Neural cell (in vitro differentiated cells): Measurements from ENCODE around the gene TBCK. TPM values are rescaled to one million over a fixed set of nuclear protein-coding genes. Genes with fewer than 3 reads are reported as not detected.

Source experiments
- H2AFZ ChIP-seq: fragments of 200-600, 300-800 bp; sonication (generic), shearing (Covaris generic); 2 replicates; pipeline ENCODE4 v1.6.0; 2014; ENCODE audit warnings: low read depth, mild to moderate bottlenecking, antibody characterized with exemption, low read length, moderate library complexity
- H3F3A ChIP-seq: fragments of 200-600 bp; shearing (Covaris generic); 2 replicates; pipeline ENCODE4 v1.6.1; 2016; ENCODE audit warnings: mild to moderate bottlenecking, moderate library complexity, mixed read lengths, antibody characterized with exemption, low read length; ENCODE audit not compliant: insufficient read depth, poor library complexity, severe bottlenecking
- H3K27ac ChIP-seq: fragments of 200-600, 300-800 bp; sonication (generic), shearing (Covaris generic); 2 replicates; pipeline ENCODE4 v1.5.1; 2014; ENCODE audit warnings: mild to moderate bottlenecking, low read length, moderate library complexity
- H3K27me3 ChIP-seq: fragments of 300-800, 200-600 bp; sonication (generic), shearing (Covaris generic); 2 replicates; pipeline ENCODE4 v1.6.0; 2014; ENCODE audit warnings: mild to moderate bottlenecking, low read depth, low read length, moderate library complexity; ENCODE audit not compliant: insufficient read depth
- H3K36me3 ChIP-seq: fragments of 300-800, 200-600 bp; sonication (generic), shearing (Covaris generic); 2 replicates; pipeline ENCODE4 v1.5.1; 2014; ENCODE audit warnings: mild to moderate bottlenecking, antibody characterized with exemption, low read length, moderate library complexity; ENCODE audit not compliant: insufficient read depth
- H3K4me2 ChIP-seq: fragments of 300-800, 200-600 bp; sonication (generic), shearing (Covaris generic); 2 replicates; pipeline ENCODE4 v1.6.0; 2014; ENCODE audit warnings: mild to moderate bottlenecking, low read length
- H3K4me3 ChIP-seq: fragments of 300-800, 200-600 bp; sonication (generic), shearing (Covaris generic); 2 replicates; pipeline ENCODE4 v1.5.1; 2014; ENCODE audit warnings: mild to moderate bottlenecking, low read length, moderate library complexity
- H3K79me2 ChIP-seq: fragments of 200-600 bp; shearing (Covaris generic); replicated peaks from 2 replicates; pipeline ENCODE4 v1.6.0; 2014; ENCODE audit warnings: mild to moderate bottlenecking, low read length, moderate library complexity; ENCODE audit not compliant: insufficient read depth
- H3K9ac ChIP-seq: fragments of 300-800, 200-600 bp; sonication (generic), shearing (Covaris generic); 2 replicates; pipeline ENCODE4 v1.6.1; 2016; ENCODE audit warnings: mild to moderate bottlenecking, low read length, mixed read lengths
- H3K9me2 ChIP-seq: fragments of 200-600 bp; shearing (Covaris generic); 2 replicates; pipeline ENCODE4 v1.6.1; 2016; ENCODE audit warnings: mild to moderate bottlenecking, low read length, mixed read lengths; ENCODE audit not compliant: insufficient read depth
- H3K9me3 ChIP-seq: fragments of 200-600, 300-800 bp; sonication (generic), shearing (Covaris generic); 2 replicates; pipeline ENCODE4 v1.6.1; 2016; ENCODE audit warnings: mild to moderate bottlenecking, mixed run types, low read length, moderate library complexity, mixed read lengths
- H4K20me1 ChIP-seq: fragments of 200-600 bp; shearing (Covaris generic); 2 replicates; pipeline ENCODE4 v1.6.1; 2016; ENCODE audit warnings: mild to moderate bottlenecking, mixed run types; ENCODE audit not compliant: insufficient read depth
- CTCF ChIP-seq: fragments of 450-650 bp; IDR thresholded peaks from 2 replicates; pipeline ENCODE4 v1.5.1; 2014; ENCODE audit warnings: antibody characterized with exemption, mild to moderate bottlenecking, moderate library complexity; ENCODE audit not compliant: poor library complexity, severe bottlenecking
- EP300 ChIP-seq: fragments of 450-650 bp; conservative IDR thresholded peaks from 2 replicates; pipeline ENCODE4 v1.6.1; 2014; ENCODE audit warnings: antibody characterized with exemption, mild to moderate bottlenecking, moderate library complexity; ENCODE audit not compliant: poor library complexity, severe bottlenecking
- EZH2 ChIP-seq: fragments of 200-600, 300-800 bp; shearing (Covaris generic), sonication (generic); IDR thresholded peaks from 2 replicates; pipeline ENCODE4 v1.6.1; 2014; ENCODE audit warnings: antibody characterized with exemption, low read length, borderline replicate concordance, mild to moderate bottlenecking; ENCODE audit not compliant: insufficient read depth, poor library complexity, severe bottlenecking
- MXI1 ChIP-seq: fragments of 450-650 bp; conservative IDR thresholded peaks from 2 replicates; pipeline ENCODE4 v1.6.1; 2014; ENCODE audit warnings: antibody characterized with exemption, mild to moderate bottlenecking; ENCODE audit not compliant: poor library complexity, severe bottlenecking
- POLR2AphosphoS5 ChIP-seq: IDR thresholded peaks from 2 replicates; pipeline ENCODE4 v1.6.1; 2012
- RAD21 ChIP-seq: fragments of 450-650 bp; conservative IDR thresholded peaks from 2 replicates; pipeline ENCODE4 v1.6.1; 2014; ENCODE audit warnings: antibody characterized with exemption, mild to moderate bottlenecking, moderate library complexity
- REST ChIP-seq: IDR thresholded peaks from 2 replicates; pipeline ENCODE4 v1.6.1; 2012; ENCODE audit warnings: borderline replicate concordance
- SMC3 ChIP-seq: fragments of 450-650 bp; conservative IDR thresholded peaks from 2 replicates; pipeline ENCODE4 v1.6.1; 2014; ENCODE audit warnings: antibody characterized with exemption, mild to moderate bottlenecking, moderate library complexity; ENCODE audit not compliant: poor library complexity
- TAF1 ChIP-seq: IDR thresholded peaks from 2 replicates; pipeline ENCODE4 v1.6.1; 2012; ENCODE audit warnings: low read depth
- polyA plus RNA-seq: library from polyadenylated mRNA; depleted of rRNA; stranded (reverse); fragments of >200 nt; gene quantifications from 2 replicates; pipeline ENCODE4 v1.2.3, GENCODE V29; 2014

The TBCK gene
- polyA plus RNA-seq, 1 donor from 2014 or later: 55.0 TPM

GRCh38 chr4:105992641-105993305 lies 323.2 kb downstream of the TBCK start:
- no peaks in the 10 kb centered on the region for H3F3A ChIP-seq
- H3K27ac ChIP-seq: no peak overlapping the region
- no peak overlapping the region for H3K9ac ChIP-seq
- H3K36me3 ChIP-seq: no peaks in the 10 kb centered on the region
- no peak overlapping the region for H2AFZ ChIP-seq
- no peaks in the 10 kb centered on the region for H3K9me2 ChIP-seq
- no peaks in the 10 kb centered on the region for H3K27me3 ChIP-seq
- no peak overlapping the region for H3K4me2 ChIP-seq
- TF ChIP-seq EZH2: no peak
- no peak for TF ChIP-seq REST
- TF ChIP-seq RAD21: no peak
- TF ChIP-seq POLR2AphosphoS5: no peak
- no peak for TF ChIP-seq MXI1
- TF ChIP-seq SMC3: no peak
- TF ChIP-seq CTCF: no peak
- TF ChIP-seq EP300: no peak
- no peak for TF ChIP-seq TAF1
- H3K79me2 ChIP-seq: no peaks in the 10 kb centered on the region
- no peak overlapping the region for H3K4me3 ChIP-seq
- no peaks in the 10 kb centered on the region for H4K20me1 ChIP-seq
- H3K9me3 ChIP-seq: no peaks in the 10 kb centered on the region

- Histone ChIP-seq H3K27me3 (no peaks in the 10 kb centered on the region), H3K4me3 (no peak overlapping the region), H4K20me1 (no peaks in the 10 kb centered on the region), H2AFZ (no peak overlapping the region), H3K9me2 (no peaks in the 10 kb centered on the region), H3K9me3 (no peaks in the 10 kb centered on the region), H3K4me2 (no peak overlapping the region), H3K36me3 (no peaks in the 10 kb centered on the region), H3K27ac (no peak overlapping the region), H3F3A (no peaks in the 10 kb centered on the region), H3K79me2 (no peaks in the 10 kb centered on the region), H3K9ac (no peak overlapping the region)
- no peak for TF ChIP-seq CTCF
These were observed 324.3 kb downstream of the TBCK start for GRCh38 chr4:105991726-105992125.

Other genes with a start within 250 kb of the TBCK start
- gene AIMP1, start 341 bp upstream of the TBCK start, polyA plus RNA-seq: 46.5 and 52.1 TPM in 2 replicates
- gene GIMD1, start 52.6 kb upstream of the TBCK start, polyA plus RNA-seq: not detected in 2 replicates